NCI-H2227 treated with DMSO at 0.1 percent for 48 hours (cell line): ENCODE results near the gene NFS1.

Source experiments
- DNase-seq: peaks from one replicate; lab custom pipeline; 2025; lab: John Stamatoyannopoulos, UW

Gene NFS1

DNA sequence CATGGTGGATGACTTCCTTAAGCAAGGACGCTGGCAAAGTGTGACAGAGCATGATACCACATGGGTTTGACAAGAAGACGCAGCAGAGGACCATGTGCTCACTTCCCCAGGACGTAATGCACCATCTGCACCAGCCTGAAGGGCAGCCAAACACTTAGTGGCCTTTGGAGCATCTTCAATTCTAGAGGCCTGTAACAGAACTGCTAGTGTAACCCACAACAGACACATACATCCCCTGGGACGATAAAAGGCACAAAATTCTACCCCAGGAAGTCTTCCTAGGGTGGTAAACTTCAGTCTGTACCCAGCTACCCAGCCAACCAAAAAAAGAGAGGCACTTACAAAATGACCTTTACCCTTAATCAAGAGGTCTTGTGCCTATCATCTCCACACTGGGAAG lies 25.3 kb downstream of the NFS1 start:
- no peak for DNase-seq

DNA sequence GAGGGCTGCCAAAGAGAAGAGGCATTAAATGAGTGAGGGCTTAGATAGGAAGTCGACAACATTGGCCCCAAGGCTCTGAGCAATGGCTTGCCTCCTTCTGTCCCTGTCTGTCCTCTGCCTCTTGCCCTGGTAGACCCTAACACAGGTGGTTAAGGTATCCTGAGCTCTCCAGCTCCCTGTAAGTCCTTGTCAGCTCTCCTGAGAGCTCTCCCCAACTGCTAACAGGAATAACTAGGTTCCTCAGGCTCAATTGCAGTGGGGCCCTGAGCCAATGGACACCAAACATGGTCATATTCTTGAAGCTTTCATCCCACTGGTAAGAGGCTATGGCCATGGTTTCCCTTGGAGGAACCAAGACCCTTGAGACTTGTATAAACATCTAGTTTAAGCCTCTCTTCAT lies 29.5 kb downstream of the NFS1 start:
- DNase-seq = no peak

DNA sequence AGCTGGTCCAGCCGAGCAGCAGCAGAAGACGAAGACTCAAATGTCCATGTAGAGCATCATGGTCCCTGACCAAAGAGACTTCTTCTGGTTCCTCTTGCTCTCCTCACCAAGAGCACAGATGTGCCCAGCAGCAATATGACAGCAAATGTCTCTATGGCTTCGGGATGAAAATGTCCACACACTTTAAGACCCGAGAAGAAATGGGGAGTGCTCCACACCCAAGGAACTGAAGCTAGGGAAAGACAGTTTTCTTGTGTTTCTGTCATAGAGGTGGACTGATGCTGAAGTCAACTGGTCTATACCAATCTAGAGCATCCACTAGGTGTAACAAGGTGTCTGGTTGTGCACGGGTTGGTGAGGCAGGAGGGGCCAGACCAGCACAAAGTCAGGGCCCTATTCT lies 29.9 kb downstream of the NFS1 start:
- DNase-seq = no peak

DNA sequence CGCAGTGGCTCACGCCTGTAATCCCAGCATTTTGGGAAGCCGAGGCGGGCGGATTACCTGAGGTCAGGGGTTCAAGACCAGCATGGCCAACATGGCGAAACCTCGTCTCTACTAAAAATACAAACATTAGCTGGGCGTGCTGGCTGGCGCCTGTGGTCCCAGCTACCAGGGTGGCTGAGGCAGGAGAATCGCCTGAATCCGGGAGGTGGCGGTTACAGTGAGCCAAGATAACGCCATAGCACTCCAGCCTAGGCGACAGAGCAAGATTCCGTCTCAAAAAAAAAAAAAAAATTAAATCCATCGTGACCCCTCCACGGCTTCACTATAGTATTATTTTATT lies 33.2 kb downstream of the NFS1 start:
- DNase-seq = no peak

DNA sequence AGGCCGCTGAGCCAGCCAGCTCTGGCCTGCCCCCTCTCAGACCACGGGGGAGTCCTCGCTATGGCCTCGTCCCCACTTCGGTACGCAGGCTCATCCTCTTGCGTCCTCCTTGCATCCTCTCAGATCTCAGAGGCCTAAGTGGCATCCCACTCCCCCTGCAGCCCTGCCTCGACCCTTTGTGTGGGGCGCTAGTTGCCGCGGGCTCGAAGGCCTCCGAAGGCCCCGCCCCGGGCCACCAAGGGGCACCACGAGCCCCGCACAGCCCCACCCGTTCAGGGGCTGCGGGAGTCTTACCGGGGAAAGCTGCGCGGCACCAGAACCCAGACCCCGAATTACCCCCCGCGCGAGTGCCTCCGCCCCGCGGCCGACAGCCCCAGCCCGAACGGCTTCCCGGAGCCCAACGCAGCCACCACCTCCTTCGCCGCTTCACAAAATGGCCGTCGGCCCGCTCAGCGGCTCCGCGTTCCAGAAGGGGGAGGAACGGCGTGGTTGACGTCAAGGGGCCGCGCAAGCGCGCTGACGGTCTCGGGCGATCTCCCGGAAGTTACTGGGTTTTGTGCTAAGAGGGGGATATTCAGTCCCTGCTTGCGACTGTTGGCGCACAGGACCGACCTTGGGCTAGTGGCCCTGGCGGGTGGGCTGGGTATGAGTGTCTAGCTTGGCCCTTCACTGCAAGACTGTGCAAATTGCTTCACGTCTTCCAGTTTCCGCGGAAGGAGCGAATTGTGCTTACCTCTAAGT lies 34.5 kb downstream of the NFS1 start, which contains the start of the genes CPNE1 and RBM12:
Gene CPNE1, minus strand, starts transcription at position 435 of the 741 bp plus-strand sequence. CDS start 31,977 bp downstream, outside the sequence.
Gene RBM12, minus strand, starts transcription at position 435 of the 741 bp plus-strand sequence. CDS start 9,578 bp downstream, outside the sequence.
- DNase-seq = peak; percentile 96

DNA sequence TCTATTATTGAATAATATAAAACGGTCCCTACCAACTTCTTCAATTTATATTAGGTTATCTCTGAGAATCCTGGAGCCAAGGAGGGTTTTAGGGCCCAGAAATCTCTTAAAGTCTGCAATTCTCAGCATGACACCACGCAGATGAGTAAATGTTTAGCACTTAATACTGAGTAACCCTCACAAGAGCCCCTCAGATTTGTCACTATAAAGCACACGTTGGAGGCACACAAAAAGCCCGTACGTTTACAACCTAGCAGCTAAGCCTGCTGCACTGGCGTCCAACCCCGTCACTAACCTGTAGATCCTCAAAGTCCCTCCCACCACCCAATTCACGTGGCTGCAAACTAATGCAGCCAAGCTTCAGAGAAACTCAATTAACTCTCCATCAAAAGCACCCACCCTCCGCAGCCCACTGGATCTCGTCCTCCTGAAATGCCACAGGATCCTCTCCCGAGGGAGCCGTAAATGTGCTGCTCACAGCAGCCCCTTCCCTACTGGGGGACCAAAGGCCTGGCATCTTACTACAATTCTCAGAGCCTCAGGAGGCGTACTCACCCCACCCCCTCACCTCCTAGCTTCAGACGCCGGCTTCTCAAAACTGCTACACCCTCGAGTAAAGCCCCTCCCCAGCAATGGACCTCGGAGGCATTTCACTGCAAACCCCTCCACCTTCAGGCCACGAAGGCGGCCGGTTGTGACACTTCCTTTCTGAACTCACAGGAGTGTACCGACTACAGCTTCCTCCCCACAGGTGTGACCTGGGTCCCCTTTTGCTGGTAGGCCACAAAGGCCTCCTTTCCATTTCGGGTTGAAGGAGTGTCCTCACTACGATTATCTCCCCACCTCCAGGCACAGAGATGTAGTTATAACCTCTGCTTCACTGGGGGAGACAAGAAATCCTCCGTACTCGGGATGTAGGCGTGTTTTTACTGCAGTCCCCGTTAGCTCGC lies 35.4 kb downstream of the NFS1 start:
- DNase-seq = peak; percentile 62

DNA sequence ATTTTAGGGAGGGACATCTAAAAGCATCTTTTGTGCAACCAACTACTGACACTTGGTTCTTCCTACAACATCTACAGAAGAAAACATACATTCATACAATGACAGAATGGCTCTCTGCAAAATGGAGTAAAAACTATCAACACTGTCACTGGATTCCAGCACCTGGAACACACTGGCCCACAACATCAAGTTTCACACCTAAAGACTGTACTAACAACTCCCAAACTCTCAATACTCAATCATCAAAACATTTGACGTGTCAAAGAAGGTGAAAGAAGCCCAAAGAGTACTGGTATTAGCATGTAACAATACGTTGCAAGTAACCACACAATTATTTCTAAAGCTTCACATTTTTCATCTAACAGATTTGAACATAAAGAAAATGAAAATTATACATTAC lies 36.6 kb downstream of the NFS1 start:
- DNase-seq = no peak

DNA sequence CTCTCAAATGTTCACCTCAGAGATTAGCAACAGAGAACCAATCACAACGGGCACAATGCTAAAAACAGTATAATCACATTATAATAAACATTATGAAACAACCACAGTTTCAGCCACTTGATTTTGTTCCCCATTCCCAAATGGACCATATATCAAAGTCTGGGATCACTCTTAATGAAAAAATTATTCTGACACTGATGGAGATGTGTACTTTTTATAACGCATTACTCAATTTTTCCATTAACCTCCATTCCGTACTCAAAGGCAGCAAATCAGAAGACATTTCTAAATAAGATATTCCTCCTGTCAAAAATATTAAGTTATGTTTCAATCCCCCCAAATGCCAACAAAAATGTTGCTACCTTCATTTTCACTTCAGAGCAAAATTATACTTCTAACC lies 37.2 kb downstream of the NFS1 start:
- no peak for DNase-seq

DNA sequence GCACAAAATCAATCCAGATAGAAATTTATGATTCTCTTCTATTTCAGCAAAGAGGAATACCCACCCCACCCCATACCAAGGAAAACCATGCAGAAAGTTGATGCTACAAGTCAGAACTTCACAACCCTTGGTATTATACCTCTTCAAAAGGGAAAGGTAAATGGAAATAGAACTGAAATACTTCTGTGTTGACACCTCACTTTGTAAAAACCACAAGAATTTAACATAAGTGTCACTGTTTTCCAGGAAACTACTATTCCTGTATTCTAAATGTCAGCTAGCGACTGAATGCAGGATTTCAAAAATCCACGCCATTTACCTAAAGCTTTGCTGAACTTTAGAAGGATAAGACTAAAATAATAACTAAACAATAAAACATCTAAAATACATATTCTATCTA lies 38.1 kb downstream of the NFS1 start:
- no peak for DNase-seq

DNA sequence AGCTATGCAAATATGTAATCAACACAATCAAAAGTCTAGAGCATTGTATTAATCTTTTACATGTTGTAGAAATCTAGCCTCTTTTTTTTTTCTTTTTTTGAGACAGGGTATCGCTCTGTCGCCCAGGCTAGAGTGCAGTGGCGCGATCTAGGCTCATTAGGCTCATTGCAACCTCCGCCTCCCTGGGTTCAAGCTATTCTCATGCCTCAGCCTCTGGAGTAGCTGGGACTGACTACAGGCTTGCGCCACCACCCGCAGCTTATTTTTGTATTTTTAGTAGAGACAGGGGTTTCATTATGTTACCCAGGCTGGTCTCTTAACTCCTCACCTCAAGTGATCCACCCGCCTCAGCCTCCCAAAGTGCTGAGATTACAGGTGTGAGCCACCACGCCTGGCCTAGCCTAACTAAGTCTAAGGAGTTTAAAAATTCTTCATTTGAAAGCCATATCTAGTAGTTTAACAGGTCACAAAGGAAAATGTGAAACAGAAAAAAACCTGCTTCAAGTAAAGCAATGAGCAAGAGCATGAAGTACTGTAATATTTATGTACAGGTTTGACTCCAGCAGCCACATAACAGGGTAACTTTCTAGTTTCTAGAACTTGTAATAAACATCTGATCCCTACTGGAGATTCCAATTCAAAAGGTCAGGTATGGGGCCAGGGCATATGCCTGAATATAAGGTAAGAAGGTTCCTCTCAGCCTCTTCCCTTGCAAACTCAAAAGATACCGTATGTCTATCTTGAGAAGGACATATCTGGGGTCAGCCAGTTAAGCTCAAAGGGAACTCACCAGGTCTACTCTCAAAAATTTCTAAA lies 38.8 kb downstream of the NFS1 start:
- DNase-seq = no peak

DNA sequence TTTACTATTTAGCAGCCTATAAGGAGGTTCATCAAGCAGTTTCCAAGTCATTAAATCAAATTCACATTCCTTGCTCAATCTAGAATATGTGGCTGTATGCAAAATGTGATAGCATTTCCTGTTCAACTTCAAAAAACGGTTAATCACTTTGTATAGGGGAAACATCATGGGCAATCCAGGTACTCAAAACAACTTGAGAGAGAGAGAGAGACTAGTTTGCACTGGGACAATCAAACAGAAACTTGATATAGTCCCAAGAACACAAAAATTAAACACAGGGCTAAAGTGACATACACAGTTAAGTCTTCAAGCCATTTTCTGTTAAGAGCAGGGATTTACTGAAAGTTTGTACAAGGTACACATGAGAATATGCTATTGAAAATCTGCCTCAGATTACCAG lies 41.9 kb downstream of the NFS1 start:
- no peak for DNase-seq

DNA sequence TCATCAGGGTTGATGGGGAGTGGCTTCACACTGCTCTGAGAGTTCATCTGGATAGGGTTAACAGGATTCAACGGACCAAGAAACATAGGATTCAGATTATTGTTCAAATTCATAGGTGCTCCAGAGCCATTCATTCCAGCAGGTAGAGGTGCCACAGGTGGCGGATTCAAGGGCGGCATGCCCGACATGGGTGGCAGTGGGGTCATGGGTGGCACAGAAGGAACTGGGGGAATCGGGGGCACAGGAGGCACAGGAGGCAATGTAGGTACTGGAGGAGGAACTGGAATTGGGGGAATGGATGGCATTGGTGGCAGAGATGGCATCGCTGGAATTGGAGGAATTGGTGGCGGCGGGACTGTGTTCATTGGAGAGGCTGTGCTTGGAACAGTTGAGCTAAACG lies 44.7 kb downstream of the NFS1 start:
- no peak for DNase-seq

DNA sequence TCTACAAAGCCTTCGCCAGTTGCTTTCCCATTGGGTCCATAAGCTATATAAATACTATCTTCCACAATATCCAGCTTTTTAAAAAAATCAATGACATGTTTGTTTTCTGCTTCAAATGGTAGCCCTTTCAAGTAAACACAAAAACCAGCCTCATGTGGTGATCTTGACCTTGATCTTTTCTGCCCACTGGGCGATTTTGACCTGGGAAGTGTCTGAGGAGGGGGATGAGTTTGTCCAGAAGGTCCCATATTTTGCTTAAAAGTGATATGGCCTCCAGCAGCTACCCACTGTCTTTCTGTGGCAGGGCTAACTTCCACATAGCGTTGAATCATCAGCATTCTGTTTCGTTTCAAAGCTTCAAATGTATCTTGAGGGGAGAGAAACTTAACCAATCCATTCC lies 45.3 kb downstream of the NFS1 start:
- no peak for DNase-seq

DNA sequence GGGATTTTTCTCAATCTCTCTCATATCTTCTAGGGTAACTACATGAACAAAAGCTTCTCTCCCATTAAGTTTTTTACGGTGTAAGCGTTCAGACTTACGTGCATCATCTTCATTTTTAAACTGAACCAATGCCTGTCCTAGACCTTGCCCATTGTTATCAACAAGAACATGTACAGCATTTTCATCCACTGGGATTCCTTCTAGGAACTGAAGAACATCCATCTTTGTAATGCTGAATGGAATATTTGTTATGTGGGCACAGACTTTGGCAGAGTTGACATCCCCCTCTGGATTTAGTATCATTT lies 45.8 kb downstream of the NFS1 start:
- no peak for DNase-seq

DNA sequence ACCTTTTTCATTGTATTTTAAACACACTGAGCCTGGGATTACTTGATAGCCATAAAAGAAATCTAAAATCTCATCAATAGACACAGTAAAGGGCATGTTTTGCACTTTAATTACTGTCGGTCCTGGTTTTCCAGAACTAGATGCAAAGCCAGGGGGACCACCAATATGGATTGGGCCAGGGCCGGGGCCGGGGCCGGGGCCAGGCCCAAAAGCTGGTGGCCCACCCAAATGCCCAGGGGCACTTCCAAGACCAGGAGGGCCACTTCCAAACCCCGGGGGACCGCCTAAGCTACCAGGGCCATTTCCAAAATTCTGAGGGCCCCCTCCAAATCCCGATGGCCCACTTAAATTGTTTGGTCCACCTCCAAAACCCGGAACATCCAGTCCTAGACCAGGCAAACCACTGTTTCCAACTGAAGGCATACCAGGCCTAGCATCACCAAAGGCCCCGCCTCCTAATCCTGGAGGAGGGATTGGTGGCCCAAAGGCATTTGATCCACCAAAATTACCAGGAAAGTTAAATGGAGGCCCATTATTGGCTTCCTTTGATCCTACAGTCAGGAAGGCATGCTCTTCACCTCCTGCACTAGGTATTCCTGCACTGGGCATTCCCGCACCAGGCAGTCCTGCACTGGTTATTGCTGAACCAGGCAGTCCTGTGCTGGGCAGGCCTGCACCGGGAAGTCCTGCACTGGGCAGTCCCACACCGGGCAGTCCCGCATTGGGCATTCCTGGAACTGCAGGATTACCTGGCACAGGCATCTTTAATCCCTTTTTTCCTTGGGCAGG lies 46.3 kb downstream of the NFS1 start:
- no peak for DNase-seq

DNA sequence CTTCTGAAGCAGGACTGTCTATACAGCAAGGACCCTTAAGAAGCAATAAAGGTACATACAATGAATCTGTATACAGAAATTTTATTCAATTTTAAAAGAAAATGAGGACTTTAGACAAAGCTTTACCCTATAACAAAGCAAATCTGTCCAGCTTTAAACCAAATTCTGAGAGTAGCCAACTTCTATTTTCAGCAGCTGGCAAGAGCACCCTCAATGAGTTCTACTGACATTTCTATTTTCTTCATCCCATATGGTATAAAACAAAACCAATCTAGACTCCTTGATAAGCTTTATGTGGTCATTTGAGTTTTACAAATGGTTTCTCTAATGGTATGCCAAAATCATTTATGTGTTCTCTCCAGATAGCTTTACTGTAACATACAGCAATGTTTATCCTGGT lies 47.2 kb downstream of the NFS1 start:
- DNase-seq = no peak

DNA sequence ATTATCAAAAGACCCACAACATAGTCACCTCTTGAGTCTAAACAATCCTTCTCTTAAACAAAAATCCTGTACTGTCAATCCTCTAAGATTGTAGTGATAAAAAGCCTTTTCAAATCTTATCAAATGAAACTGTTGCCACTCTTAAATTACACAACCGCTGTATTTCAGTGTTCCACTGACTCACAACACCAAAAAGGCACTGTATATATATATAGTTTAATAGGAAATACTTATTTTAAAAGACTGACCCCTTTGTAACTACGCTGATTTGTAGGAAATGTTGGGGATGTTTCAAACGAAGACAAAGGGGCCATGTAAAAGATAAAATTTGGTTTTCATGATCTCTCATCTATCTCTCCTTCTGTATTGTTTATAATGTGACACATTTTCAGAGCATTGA lies 48.5 kb downstream of the NFS1 start:
- no peak for DNase-seq

DNA sequence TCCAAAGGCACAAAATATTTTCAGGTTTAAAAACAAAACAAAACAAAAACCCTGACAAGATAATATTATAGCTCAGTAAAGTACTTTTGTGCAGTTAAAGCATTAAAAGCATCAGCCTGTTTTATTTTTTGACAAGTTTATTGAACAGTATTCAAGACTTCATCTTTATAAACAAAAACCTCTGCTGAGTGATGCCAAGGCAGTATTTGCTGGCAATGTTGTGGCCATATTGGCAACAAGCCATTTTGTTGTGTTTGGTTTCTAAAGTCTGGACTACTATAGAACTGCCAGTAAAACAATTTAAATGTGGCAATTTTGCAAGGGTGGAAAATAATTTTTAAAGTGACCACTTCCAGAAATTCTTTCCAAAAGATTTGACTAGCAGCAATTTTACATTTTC lies 50.3 kb downstream of the NFS1 start:
- no peak for DNase-seq

DNA sequence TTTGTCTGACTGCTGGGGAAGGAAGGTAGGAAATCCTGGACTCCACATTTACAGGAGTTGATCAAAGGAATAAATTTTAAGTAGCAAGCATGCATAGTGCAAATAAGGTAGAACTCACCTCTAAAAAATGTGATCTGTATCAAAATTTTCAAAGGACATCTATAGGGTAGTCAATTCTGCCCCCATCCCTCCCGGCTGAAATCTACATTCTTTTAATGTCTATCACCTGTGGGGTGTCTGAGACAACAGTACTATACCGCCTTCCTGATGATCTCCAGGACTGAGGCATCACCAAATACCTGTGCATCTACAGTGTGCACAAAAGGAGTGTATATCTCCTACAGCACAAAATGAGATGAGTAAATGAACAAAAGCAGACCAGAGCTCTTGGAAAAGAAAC lies 54.3 kb downstream of the NFS1 start:
- no peak for DNase-seq

DNA sequence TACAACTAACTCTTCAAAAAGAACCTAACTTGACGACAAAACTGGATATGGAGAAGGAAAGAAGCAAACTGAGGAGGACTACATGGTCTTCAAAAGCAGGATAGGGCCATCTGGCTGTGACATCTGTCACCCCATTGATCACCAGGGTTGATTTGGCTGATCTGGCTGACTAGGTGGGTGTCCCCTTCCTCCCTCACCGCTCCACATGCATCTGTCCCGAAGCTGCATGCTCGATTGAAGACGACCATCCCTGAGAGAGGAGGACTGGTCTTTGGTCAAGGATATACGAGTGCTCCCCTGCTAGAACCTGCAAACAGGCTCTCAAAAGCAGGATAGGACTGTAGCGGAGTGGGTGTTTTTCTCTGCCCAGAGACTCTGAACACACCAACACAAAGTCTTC lies 56.1 kb downstream of the NFS1 start:
- no peak for DNase-seq

DNA sequence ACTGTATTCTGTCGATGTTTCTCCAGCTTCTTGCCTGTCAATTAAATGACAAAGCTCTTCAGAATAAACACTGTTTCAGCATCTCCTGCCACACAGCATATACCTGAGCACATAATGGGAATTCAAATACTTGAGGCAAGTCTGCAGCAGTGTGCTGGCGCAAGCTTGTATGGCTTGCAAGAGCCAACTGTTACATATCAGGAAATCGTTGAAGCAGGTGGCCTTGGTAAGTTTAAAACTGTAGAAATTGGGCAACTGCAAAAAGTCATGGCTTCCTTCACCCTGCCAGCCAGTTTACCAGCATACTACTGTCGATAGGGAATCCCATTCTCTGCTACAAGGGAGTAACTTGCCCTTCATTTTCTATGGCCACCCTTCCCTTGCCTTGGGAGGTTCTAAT lies 57.4 kb downstream of the NFS1 start:
- no peak for DNase-seq

DNA sequence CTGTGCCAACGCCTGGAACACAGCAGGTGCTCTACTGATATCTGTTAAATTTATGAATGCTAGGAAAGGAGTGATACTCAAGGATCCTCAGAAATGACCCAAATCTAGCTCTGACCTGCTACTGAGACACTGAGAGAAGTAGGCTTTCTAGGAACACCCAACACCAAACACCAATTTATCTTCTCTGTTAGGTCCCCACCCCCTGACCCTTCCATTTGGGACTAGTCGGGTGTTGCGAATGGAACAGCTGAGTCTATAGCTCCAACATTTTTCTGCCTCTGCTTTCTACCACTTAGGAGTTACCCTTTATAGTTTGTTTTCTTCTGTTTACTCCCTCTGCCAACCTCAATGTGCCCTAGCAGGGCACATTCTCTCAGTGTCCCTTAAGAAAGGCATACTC lies 58.4 kb downstream of the NFS1 start:
- DNase-seq = no peak
